ENCODE data around the gene RRAS2.
"Not testable (repeated sequence)": the region's sequence is repeated elsewhere in the genome, so short reads cannot be mapped to it uniquely, and the experiment has no call there.

Gene RRAS2

DNA sequence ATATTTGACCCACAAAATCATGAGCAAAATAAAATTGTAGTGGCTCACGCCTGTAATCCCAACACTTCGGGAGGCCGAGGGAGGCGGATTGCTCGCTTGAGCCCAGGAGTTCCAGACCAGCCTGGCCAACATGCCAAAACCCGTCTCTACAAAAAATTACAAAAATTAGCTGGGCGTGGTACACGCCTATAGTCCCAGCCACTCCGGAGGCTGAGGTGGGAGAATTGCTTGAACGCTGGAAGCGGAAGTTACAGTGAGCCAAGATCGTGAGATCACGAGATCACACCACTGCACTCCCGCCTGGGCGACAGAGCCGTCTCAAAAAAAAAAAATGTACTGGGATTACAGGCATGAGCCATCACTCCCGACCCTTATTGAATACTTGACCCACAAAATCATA lies 2.0 kb upstream of the RRAS2 start:
- H3K4me3 ChIP-seq (ENCODE audit: low read depth, low read length): no peak overlapping the region
- TF ChIP-seq, protein P1, sequence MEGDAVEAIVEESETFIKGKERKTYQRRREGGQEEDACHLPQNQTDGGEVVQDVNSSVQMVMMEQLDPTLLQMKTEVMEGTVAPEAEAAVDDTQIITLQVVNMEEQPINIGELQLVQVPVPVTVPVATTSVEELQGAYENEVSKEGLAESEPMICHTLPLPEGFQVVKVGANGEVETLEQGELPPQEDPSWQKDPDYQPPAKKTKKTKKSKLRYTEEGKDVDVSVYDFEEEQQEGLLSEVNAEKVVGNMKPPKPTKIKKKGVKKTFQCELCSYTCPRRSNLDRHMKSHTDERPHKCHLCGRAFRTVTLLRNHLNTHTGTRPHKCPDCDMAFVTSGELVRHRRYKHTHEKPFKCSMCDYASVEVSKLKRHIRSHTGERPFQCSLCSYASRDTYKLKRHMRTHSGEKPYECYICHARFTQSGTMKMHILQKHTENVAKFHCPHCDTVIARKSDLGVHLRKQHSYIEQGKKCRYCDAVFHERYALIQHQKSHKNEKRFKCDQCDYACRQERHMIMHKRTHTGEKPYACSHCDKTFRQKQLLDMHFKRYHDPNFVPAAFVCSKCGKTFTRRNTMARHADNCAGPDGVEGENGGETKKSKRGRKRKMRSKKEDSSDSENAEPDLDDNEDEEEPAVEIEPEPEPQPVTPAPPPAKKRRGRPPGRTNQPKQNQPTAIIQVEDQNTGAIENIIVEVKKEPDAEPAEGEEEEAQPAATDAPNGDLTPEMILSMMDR (IDR thresholded peaks at IDR 0.05; ENCODE audit: low read depth, low read length, missing control alignments): no peak
- DNase-seq (ENCODE audit: low read depth): no peak

DNA sequence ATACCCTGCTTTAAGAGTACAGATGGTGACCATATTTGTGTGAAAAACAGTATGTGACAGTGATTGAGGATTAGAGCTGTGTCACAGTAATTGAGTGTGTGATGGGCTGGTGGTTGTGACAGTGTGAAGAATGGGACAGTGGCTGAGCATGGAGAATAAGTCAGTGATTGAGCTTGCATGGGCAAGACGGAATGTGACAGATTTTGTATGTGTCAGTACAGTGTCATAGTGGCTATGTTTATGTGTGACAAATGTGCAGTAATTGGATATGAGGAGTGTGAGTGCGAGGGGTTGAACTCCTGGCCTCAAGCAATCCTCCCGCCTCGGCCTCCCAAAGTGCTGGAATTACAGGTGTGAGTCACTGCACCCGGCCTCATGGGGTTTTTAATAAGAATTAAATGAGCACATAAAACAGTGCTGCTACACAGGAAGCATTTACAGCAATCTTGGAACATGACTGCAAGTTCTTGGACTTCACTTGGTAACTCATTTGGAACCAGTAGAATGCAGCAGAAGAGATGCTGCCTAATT lies 583 bp upstream of the RRAS2 start:
- no peak for DNase-seq (ENCODE audit: low read depth)
- TF ChIP-seq, protein P1 (IDR thresholded peaks at IDR 0.05; ENCODE audit: low read depth, low read length, missing control alignments): no peak
- peak overlapping the region; percentile 97; the same call in 1 of the 2 replicates for H3K4me3 ChIP-seq (ENCODE audit: low read depth, low read length)

DNA sequence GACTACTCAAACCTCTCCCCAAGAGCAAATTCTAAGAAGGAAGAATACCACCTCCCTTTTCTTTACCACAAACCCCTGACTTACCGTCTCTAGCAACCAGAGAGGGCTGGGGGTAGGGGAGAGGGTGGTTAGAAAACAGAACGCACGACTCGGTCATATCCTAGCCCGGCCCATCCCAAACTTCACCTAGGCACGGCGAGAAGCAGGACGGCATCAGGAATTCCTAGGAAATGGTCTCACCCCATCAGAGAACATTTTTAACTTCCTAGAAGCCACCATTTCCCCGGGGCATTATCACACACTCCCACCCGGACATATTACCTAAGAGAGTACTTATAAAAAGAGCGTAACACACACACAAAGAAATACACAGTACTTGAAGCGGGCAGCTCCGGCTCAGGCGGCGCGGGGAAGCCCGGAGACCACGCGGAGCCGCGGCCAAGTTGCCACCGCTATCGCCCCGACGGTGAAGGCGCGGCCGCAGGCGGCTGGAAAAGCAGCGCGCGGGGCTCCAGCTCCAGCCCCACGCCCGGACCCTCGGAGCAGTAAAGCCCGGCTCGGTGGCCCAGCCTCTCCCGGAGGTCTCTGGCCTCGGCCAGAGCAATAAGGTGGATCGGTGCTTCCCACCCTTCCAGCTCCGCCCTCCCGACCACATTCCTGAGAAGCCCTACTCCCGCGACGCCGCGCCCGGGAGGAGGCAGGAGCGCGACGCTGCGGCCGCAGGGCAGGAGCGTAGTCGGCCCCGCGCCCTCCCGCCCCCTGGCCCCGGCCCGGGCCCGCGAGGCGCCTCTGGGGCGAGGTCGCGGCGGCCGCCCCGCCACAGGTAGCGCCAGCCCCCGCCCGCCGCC lies 878 bp downstream of the RRAS2 start:
- DNase-seq (ENCODE audit: low read depth): no peak
- H3K4me3 ChIP-seq (ENCODE audit: low read depth, low read length): peak overlapping the region; percentile 97
- TF ChIP-seq, protein P1 (IDR thresholded peaks at IDR 0.05; ENCODE audit: low read depth, low read length, missing control alignments): no peak

DNA sequence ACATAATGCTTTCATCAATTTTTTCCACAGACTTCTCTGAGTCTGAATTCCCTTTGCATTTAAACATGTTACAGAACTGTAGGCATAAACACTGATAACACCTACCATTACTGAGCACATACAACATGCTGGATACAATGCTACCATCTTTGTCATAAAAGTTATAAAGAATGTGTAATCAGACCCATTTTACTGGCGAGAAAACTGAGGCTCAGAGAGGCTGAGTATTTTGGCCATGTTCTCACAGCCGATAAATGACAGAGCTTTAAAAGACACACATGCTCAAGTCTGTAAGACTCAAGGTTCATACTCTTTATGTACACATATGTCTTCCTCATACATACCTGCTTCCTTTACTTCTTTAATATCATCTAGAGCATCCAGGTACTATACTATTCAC lies 2.6 kb downstream of the RRAS2 start:
- peak overlapping the region; percentile 21; the same call in 1 of the 2 replicates for H3K4me3 ChIP-seq (ENCODE audit: low read depth, low read length)
- TF ChIP-seq, protein P1 (IDR thresholded peaks at IDR 0.05; ENCODE audit: low read depth, low read length, missing control alignments): no peak

DNA sequence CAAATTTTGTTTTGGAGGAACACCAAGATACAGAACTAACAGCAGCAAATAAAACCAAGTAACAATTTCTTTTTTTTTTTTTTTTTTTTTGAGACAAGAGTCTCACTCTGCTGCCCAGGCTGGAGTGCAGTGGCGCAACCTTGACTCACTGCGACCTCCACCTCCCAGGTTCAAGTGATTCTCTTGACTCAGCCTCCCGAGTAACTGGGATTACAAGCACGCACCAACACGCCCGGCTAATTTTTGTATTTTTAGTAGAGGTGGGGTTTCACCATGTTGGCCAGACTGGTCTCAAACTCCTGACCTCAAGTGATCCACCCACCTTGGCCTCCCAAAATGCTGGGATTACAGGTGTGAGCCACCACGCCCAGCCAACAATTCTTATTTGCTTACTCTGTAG lies 4.4 kb downstream of the RRAS2 start:
- not testable (repeated sequence) for H3K4me3 ChIP-seq (ENCODE audit: low read depth, low read length); DNase-seq (ENCODE audit: low read depth)

More for the DNA sequence above, 2.6 kb downstream of the RRAS2 start:
- DNase-seq (ENCODE audit: low read depth): no peak

DNA sequence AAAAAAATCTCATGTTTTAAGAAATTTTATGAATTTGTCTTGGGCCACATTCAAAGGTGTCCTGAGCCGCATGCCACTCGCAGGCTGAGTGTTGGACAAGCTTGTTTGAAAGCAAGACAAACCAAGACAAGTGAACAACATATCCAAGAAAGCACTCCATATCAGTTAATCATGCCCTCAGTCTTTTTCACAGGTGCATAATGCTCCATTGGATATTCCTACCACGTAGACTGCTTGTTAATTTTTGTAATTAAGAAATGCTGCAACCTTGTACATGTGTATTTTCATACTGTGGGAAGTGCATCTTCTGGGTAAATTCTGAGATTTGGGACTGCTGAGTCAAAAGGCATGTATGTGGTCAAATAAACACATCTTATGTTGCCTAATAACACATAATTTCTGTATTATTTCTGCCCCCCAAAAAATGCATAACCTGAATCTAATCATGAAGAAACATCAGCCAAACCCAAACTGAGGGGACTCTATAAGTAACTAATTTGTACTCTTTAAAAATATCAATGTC lies 8.2 kb downstream of the RRAS2 start:
- no peak overlapping the region for H3K4me3 ChIP-seq (ENCODE audit: low read depth, low read length)
- DNase-seq (ENCODE audit: low read depth): no peak
- TF ChIP-seq, protein P1 (IDR thresholded peaks at IDR 0.05; ENCODE audit: low read depth, low read length, missing control alignments): no peak

DNA sequence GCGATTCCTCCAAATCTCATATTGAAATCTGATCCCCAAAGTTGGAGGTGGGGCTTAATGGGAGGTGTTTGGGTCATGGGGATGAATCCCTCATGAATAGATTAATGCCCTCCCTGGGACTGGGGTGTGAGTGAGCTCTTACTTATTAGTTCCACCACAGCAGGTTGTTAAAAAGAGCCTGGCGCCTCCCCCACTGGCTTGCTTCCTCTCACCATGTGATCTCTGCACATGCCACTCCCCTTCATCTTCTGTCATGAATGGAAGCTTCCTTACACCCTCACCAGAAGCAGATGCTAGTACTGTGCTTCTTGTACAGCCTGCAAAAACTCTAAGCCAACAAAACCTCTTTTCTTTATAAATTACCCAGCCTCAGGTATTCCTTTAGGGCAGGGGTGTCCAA lies 8.8 kb downstream of the RRAS2 start:
- TF ChIP-seq, protein P1 (IDR thresholded peaks at IDR 0.05; ENCODE audit: low read depth, low read length, missing control alignments): no peak
- DNase-seq (ENCODE audit: low read depth): no peak
- H3K4me3 ChIP-seq (ENCODE audit: low read depth, low read length): no peak overlapping the region

All from GM12864 (cell line).